Nephron progenitor cell (in vitro differentiated cells): Measurements from ENCODE around the gene ALG1.
"Not testable (repeated sequence)": the region's sequence is repeated elsewhere in the genome, so short reads cannot be mapped to it uniquely, and the experiment has no call there.

Experiments used
- DNase-seq: peaks from one replicate; pipeline ENCODE4 v3.0.0; 2021
- H3K27ac Mint-ChIP-seq: 2 replicates; pipeline ENCODE4 v1.8.0; 2021; ENCODE audit warnings: mild to moderate bottlenecking, moderate library complexity, mixed read lengths
- H3K27me3 Mint-ChIP-seq: 2 replicates; pipeline ENCODE4 v1.8.0; 2021; ENCODE audit warnings: mild to moderate bottlenecking, low read depth, mixed read lengths; ENCODE audit not compliant: poor library complexity
- H3K36me3 Mint-ChIP-seq: 2 replicates; pipeline ENCODE4 v1.8.0; 2021; ENCODE audit warnings: low read depth, mixed read lengths
- H3K4me1 Mint-ChIP-seq: 2 replicates; pipeline ENCODE4 v1.8.0; 2021; ENCODE audit warnings: mixed read lengths
- H3K4me3 Mint-ChIP-seq: 2 replicates; pipeline ENCODE4 v1.8.0; 2021; ENCODE audit warnings: mild to moderate bottlenecking, moderate library complexity, mixed read lengths
- H3K9me3 Mint-ChIP-seq: 2 replicates; pipeline ENCODE4 v1.8.0; 2021; ENCODE audit warnings: mild to moderate bottlenecking, moderate library complexity, mixed read lengths

Gene ALG1

DNA sequence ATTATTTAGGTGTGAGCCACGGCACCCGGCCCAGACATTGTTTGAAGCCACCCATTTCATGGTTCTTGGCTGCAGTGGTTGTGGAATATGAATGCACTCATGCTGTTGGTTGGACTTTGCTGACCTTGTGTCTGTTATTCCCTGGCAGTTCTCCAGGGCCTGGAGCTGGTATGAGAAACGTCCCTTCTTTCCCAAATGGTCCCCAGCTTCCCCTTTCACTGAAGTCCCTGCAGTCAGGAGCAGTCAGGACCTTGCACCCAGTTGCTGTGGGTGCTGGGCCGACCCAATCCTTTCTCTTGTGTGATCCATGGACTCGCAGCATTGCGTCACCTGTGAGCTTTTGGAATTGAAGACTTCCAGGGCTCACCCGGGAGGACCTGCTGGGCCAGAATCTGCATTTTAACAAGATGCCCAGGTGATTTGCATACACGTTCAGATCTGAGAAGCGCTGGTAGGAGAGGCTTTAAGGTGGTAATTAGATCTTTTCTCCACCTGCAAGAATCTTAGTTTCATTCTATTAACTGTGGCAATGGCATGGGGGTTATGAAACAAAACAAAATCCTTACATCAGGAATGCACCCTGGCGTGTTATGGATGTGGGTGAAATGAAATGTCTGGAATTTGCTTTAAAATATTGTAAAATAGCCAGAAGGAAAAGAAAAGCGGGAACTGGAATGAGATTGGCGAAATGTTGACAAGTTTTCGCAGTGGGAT, 63.3 kb downstream of the ALG1 start:
- not testable (repeated sequence) for DNase-seq, H3K27ac Mint-ChIP-seq, H3K4me3 Mint-ChIP-seq, H3K4me1 Mint-ChIP-seq, H3K36me3 Mint-ChIP-seq, H3K9me3 Mint-ChIP-seq
- peaks cover 38% of the 10 kb centered on the region for H3K27me3 Mint-ChIP-seq
